ENCODE measurements around the gene RUFY3. TPM values are rescaled to one million over a fixed set of nuclear protein-coding genes. Genes with fewer than 3 reads are reported as not detected.

RUFY3 gene
- total RNA-seq, 3 donors from 2014 or later (not counting 1 experiment from before 2014, with no cell fraction given): 31.6 to 38.1 (median 33.4) TPM

GRCh38 chr4:70836081-70836480, 114.3 kb downstream of the RUFY3 start:
- H3K9me3 ChIP-seq (ENCODE audit: control insufficient read depth, insufficient read depth, low read length): no peaks in the 10 kb centered on the region
- intact Hi-C loops (cut with micrococcal nuclease): loop anchor here (5.0 to 10.0 kb wide), 2 partner anchors 129 to 349 kb away; no protein-coding TSS in a partner anchor
- DNase-seq (no peak), ATAC-seq (no peak)
- Mint-ChIP-seq H3K27me3 (ENCODE audit: low read depth in 2 of 2) (no peaks in the 10 kb centered on the region), H3K27ac (peak overlapping the region; percentile 21 to 30), H3K9me3 (no peaks in the 10 kb centered on the region), H3K4me3 (peak overlapping the region; percentile 46), H3K4me1 (peaks cover 25 to 32% of the 10 kb centered on the region in 2 donors), H3K36me3 (peaks cover 7% of the 10 kb centered on the region)
- no peak overlapping the region for H3K27ac ChIP-seq (ENCODE audit: low read length)
- no peak for TF ChIP-seq CTCF (IDR thresholded peaks at IDR 0.05)
- H3K4me3 ChIP-seq (ENCODE audit: low read length): no peak overlapping the region
- peaks cover 23% of the 10 kb centered on the region for H3K4me1 ChIP-seq (ENCODE audit: control insufficient read depth, insufficient read depth, low read length)
- H3K36me3 ChIP-seq (ENCODE audit: control insufficient read depth, insufficient read depth, low read length): peaks cover 24% of the 10 kb centered on the region
- no peaks in the 10 kb centered on the region for H3K27me3 ChIP-seq (ENCODE audit: control insufficient read depth, insufficient read depth, low read length)
- no CpG with 5 or more reads among the region's 2 CpGs for WGBS (ENCODE audit: insufficient coverage)

GRCh38 chr4:70838204-70838603, 116.4 kb downstream of the RUFY3 start:
- H3K36me3 Mint-ChIP-seq: peaks cover 2% of the 10 kb centered on the region
- no peaks in the 10 kb centered on the region for H3K9me3 ChIP-seq (ENCODE audit: control insufficient read depth, insufficient read depth, low read length)
- H3K27ac Mint-ChIP-seq: peak overlapping the region; percentile 95 to 97
- H3K36me3 ChIP-seq (ENCODE audit: control insufficient read depth, insufficient read depth, low read length): peaks cover 11% of the 10 kb centered on the region
- H3K27me3 ChIP-seq (ENCODE audit: control insufficient read depth, insufficient read depth, low read length): no peaks in the 10 kb centered on the region
- no peak for TF ChIP-seq CTCF (IDR thresholded peaks at IDR 0.05)
- peak overlapping the region; percentile 46 for H3K4me3 ChIP-seq (ENCODE audit: low read length)
- no peak for DNase-seq
- no peak for ATAC-seq
- peaks cover 23% of the 10 kb centered on the region for H3K4me1 ChIP-seq (ENCODE audit: control insufficient read depth, insufficient read depth, low read length)
- WGBS (ENCODE audit: insufficient coverage): 50% methylated on average over 1 of the region's 4 CpGs
- H3K4me1 Mint-ChIP-seq: peaks cover 21 to 28% of the 10 kb centered on the region in 2 donors
- intact Hi-C loops (cut with micrococcal nuclease): loop anchor here (5.0 to 10.0 kb wide), 2 partner anchors 131 to 347 kb away; no protein-coding TSS in a partner anchor
- H3K4me3 Mint-ChIP-seq: peak overlapping the region; percentile 98
- H3K9me3 Mint-ChIP-seq: no peaks in the 10 kb centered on the region
- H3K27ac ChIP-seq (ENCODE audit: low read length): peak overlapping the region; percentile 80
- H3K27me3 Mint-ChIP-seq (ENCODE audit: low read depth in 2 of 2): no peaks in the 10 kb centered on the region

- TF ChIP-seq CTCF (IDR thresholded peaks at IDR 0.05): no peak
- H3K4me1 Mint-ChIP-seq: peaks cover 20 to 27% of the 10 kb centered on the region in 2 donors
- no peaks in the 10 kb centered on the region for H3K27me3 ChIP-seq (ENCODE audit: control insufficient read depth, insufficient read depth, low read length)
- peaks cover 8% of the 10 kb centered on the region for H3K36me3 ChIP-seq (ENCODE audit: control insufficient read depth, insufficient read depth, low read length)
- H3K4me3 ChIP-seq (ENCODE audit: low read length): peak overlapping the region; percentile 46
- H3K9me3 ChIP-seq (ENCODE audit: control insufficient read depth, insufficient read depth, low read length): no peaks in the 10 kb centered on the region
- under 1% methylated on average over 80 of the region's 80 CpGs for WGBS (ENCODE audit: insufficient coverage)
- DNase-seq (peak; percentile 66 to 83), ATAC-seq (peak; percentile 57 to 73 (median 59))
- H3K9me3 Mint-ChIP-seq: no peaks in the 10 kb centered on the region
- intact Hi-C loops (cut with micrococcal nuclease): loop anchor here (1.0 to 10.0 kb wide), 4 partner anchors 132 to 346 kb away; partner anchors contain the start of genes DCK and UTP3
- peak overlapping the region; percentile 80 for H3K27ac ChIP-seq (ENCODE audit: low read length)
- peak overlapping the region; percentile 95 to 97 for H3K27ac Mint-ChIP-seq
- peak overlapping the region; percentile 98 for H3K4me3 Mint-ChIP-seq
- peaks cover 23% of the 10 kb centered on the region for H3K4me1 ChIP-seq (ENCODE audit: control insufficient read depth, insufficient read depth, low read length)
- H3K36me3 Mint-ChIP-seq: no peaks in the 10 kb centered on the region
- H3K27me3 Mint-ChIP-seq (ENCODE audit: low read depth in 2 of 2): no peaks in the 10 kb centered on the region
Observed at GRCh38 chr4:70838666-70839588, 117.2 kb downstream of the RUFY3 start.

Data from natural killer cell (primary cell).